Measurements from ENCODE around the gene RAB5A. TPM values are rescaled to one million over a fixed set of nuclear protein-coding genes. Genes with fewer than 3 reads are reported as not detected.

Gene RAB5A
- total RNA-seq, 1 donor from 2014 or later: 59.7 TPM

- no peak for DNase-seq (ENCODE audit: low read depth)
- Histone ChIP-seq H3K36me3 (ENCODE audit: control insufficient read depth, insufficient read depth, low read length) (no peaks in the 10 kb centered on the region), H3K27me3 (ENCODE audit: control insufficient read depth, insufficient read depth, low read length) (no peaks in the 10 kb centered on the region), H3K4me3 (ENCODE audit: low read depth, low read length) (no peak overlapping the region)
- TF ChIP-seq CTCF (IDR thresholded peaks at IDR 0.05; ENCODE audit: insufficient read depth, low read length, poor library complexity, severe bottlenecking): no peak
Measured at GRCh38 chr3:19931767-19932188, 15.1 kb upstream of the RAB5A start.

GRCh38 chr3:19932422-19932821, 14.5 kb upstream of the RAB5A start:
- no peak for DNase-seq (ENCODE audit: low read depth)
- H3K36me3 ChIP-seq (ENCODE audit: control insufficient read depth, insufficient read depth, low read length): no peaks in the 10 kb centered on the region
- H3K27me3 ChIP-seq (ENCODE audit: control insufficient read depth, insufficient read depth, low read length): no peaks in the 10 kb centered on the region
- H3K4me3 ChIP-seq (ENCODE audit: low read depth, low read length): no peak overlapping the region
- no peak for TF ChIP-seq CTCF (IDR thresholded peaks at IDR 0.05; ENCODE audit: insufficient read depth, low read length, poor library complexity, severe bottlenecking)

- DNase-seq (ENCODE audit: low read depth): no peak
- Histone ChIP-seq H3K36me3 (ENCODE audit: control insufficient read depth, insufficient read depth, low read length) (no peaks in the 10 kb centered on the region), H3K27me3 (ENCODE audit: control insufficient read depth, insufficient read depth, low read length) (no peaks in the 10 kb centered on the region), H3K4me3 (ENCODE audit: low read depth, low read length) (no peak within 1 kb of the TSS)
- TF ChIP-seq CTCF (IDR thresholded peaks at IDR 0.05; ENCODE audit: insufficient read depth, low read length, poor library complexity, severe bottlenecking): no peak
Measured at GRCh38 chr3:19934098-19934566, 12.8 kb upstream of the RAB5A start, which contains the start of gene EFHB. EFHB (minus strand) TSS chr3:19934217; CDS start chr3:19934018, 199 bp downstream.

- Histone ChIP-seq H3K4me3 (ENCODE audit: low read depth, low read length) (no peak overlapping the region), H3K36me3 (ENCODE audit: control insufficient read depth, insufficient read depth, low read length) (no peaks in the 10 kb centered on the region), H3K27me3 (ENCODE audit: control insufficient read depth, insufficient read depth, low read length) (no peaks in the 10 kb centered on the region)
- no peak for DNase-seq (ENCODE audit: low read depth)
- TF ChIP-seq CTCF (IDR thresholded peaks at IDR 0.05; ENCODE audit: insufficient read depth, low read length, poor library complexity, severe bottlenecking): no peak
Measured at GRCh38 chr3:19937459-19938294, 9.2 kb upstream of the RAB5A start.

- no peaks in the 10 kb centered on the region for H3K27me3 ChIP-seq (ENCODE audit: control insufficient read depth, insufficient read depth, low read length)
- no peak overlapping the region for H3K4me3 ChIP-seq (ENCODE audit: low read depth, low read length)
- DNase-seq (ENCODE audit: low read depth): no peak
- H3K36me3 ChIP-seq (ENCODE audit: control insufficient read depth, insufficient read depth, low read length): no peaks in the 10 kb centered on the region
- TF ChIP-seq CTCF (IDR thresholded peaks at IDR 0.05; ENCODE audit: insufficient read depth, low read length, poor library complexity, severe bottlenecking): no peak
Measured at GRCh38 chr3:19938295-19938627, 8.6 kb upstream of the RAB5A start.

- no peak for TF ChIP-seq CTCF (IDR thresholded peaks at IDR 0.05; ENCODE audit: insufficient read depth, low read length, poor library complexity, severe bottlenecking)
- H3K36me3 ChIP-seq (ENCODE audit: control insufficient read depth, insufficient read depth, low read length): no peaks in the 10 kb centered on the region
- no peak overlapping the region for H3K4me3 ChIP-seq (ENCODE audit: low read depth, low read length)
- no peak for DNase-seq (ENCODE audit: low read depth)
- no peaks in the 10 kb centered on the region for H3K27me3 ChIP-seq (ENCODE audit: control insufficient read depth, insufficient read depth, low read length)
Measured at GRCh38 chr3:19940643-19941042, 6.3 kb upstream of the RAB5A start.

All from kidney epithelial cell (primary cell).